HCT116 (cell line): ENCODE measurements around the gene SDF2L1. TPM values are rescaled to one million over a fixed set of nuclear protein-coding genes. Genes with fewer than 3 reads are reported as not detected.
A peak's percentile ranks its signal among the peaks of the same experiment; 100 is the strongest.

Experiments
- ATAC-seq: fragments of 200-7000 bp; cut with Tn5 transposase; 2 replicates; pipeline ENCODE4 v1.9.1; 2020; ENCODE audit warnings: mild to moderate bottlenecking, moderate library complexity
- BruUV-seq: library from RNA; stranded (reverse); fragments of 400-500 nt; replicated peaks from 2 replicates; lab custom pipeline; 2021; lab: Mats Ljungman, UMichigan
- CTCF ChIA-PET: fragments of 300-600 bp; sonication (Branson Sonifier 250); formaldehyde crosslinking; loops from one replicate; lab custom pipeline; 2021; ENCODE audit warnings: antibody characterized with exemption; lab: Charles Lee
- POLR2A ChIA-PET: fragments of 300-600, 350-600 bp; sonication (Branson Sonifier 250); formaldehyde crosslinking; loops from one replicate; lab custom pipeline; 2021; ENCODE audit warnings: antibody characterized with exemption; lab: Charles Lee
- RAD21 ChIA-PET, 2 experiments: fragments of 300-600 bp; sonication (Branson Sonifier 250); formaldehyde crosslinking; loops; one replicate each; lab custom pipeline; 2023; ENCODE audit warnings: low total read pairs in 2 of 2; ENCODE audit not compliant: uncharacterized antibody in 2 of 2, unreplicated experiment in 2 of 2, low non-redundant PET in 1 of 2; lab: Charles Lee
- DNase-seq: peaks from one replicate; pipeline ENCODE4 v3.0.0-alpha.2; 2010; ENCODE audit warnings: low read depth, low spot score
- H2AFZ ChIP-seq: fragments of 200-600 bp; shearing (Covaris generic), sonication (generic); 2 replicates; pipeline ENCODE4 v1.6.1; 2017; ENCODE audit warnings: low read depth, mixed run types, mixed read lengths, antibody characterized with exemption, low read length; ENCODE audit not compliant: poor library complexity, severe bottlenecking
- H3K27ac ChIP-seq: 2 replicates; pipeline ENCODE4 v1.5.1; 2012; ENCODE audit warnings: low read depth, low read length
- H3K27me3 ChIP-seq: fragments of 200-600 bp; sonication (generic); 2 replicates; pipeline ENCODE4 v1.6.1; 2016; ENCODE audit warnings: mixed run types, low read length, mixed read lengths; ENCODE audit not compliant: insufficient read depth
- H3K36me3 ChIP-seq, 2 experiments: fragments of 200-500 bp in 1 of 2; fragments of 200-600 bp in 1 of 2; sonication (Bioruptor generic) in 1 of 2; sonication (generic) in 1 of 2; 2 replicates each; pipeline versions ENCODE4 v1.5.1 to v1.6.1; 2014 to 2016; ENCODE audit warnings: low read length in 2 of 2, inconsistent platforms in 1 of 2, mixed read lengths in 1 of 2, mixed run types in 1 of 2; ENCODE audit not compliant: insufficient read depth in 2 of 2, control insufficient read depth in 1 of 2
- H3K4me1 ChIP-seq, 2 experiments: fragments of 200-600 bp in 1 of 2; sonication (generic) in 1 of 2; 2 replicates each; pipeline versions ENCODE4 v1.5.1 to v1.6.1; 2012 to 2017; ENCODE audit warnings: low read length in 2 of 2, inconsistent platforms in 1 of 2, mild to moderate bottlenecking in 1 of 2, mixed read lengths in 1 of 2, mixed run types in 1 of 2, moderate library complexity in 1 of 2; ENCODE audit not compliant: insufficient read depth in 2 of 2, control insufficient read depth in 1 of 2
- H3K4me2 ChIP-seq: fragments of 200-600 bp; sonication (generic); 2 replicates; pipeline ENCODE4 v1.6.1; 2017; ENCODE audit warnings: mixed run types, low read length, mixed read lengths
- H3K4me3 ChIP-seq, 2 experiments: fragments of 200-600 bp in 1 of 2; sonication (generic) in 1 of 2; replicated peaks in 1 of 2; 2 replicates each; pipeline ENCODE4 v1.5.1; 2011 to 2016; ENCODE audit warnings: low read length in 2 of 2, control low read depth in 1 of 2, low read depth in 1 of 2, mild to moderate bottlenecking in 1 of 2, mixed read lengths in 1 of 2, mixed run types in 1 of 2
- H3K79me2 ChIP-seq: fragments of 200-600 bp; sonication (generic); 2 replicates; pipeline ENCODE4 v1.6.1; 2017; ENCODE audit warnings: mild to moderate bottlenecking, mixed run types, low read length, moderate library complexity, mixed read lengths; ENCODE audit not compliant: insufficient read depth
- H3K9ac ChIP-seq: fragments of 200-600 bp; sonication (generic); 2 replicates; pipeline ENCODE4 v1.6.1; 2016; ENCODE audit warnings: low read length, mixed read lengths
- H3K9me2 ChIP-seq: fragments of 200-600 bp; sonication (generic), shearing (Covaris generic); 2 replicates; pipeline ENCODE4 v1.6.1; 2017; ENCODE audit warnings: mixed run types, mild to moderate bottlenecking, moderate library complexity; ENCODE audit not compliant: insufficient read depth
- H3K9me3 ChIP-seq, 2 experiments: fragments of 200-500 bp in 1 of 2; fragments of 200-600 bp in 1 of 2; sonication (Bioruptor generic) in 1 of 2; sonication (generic) in 1 of 2; 2 replicates each; pipeline ENCODE4 v1.6.1; 2014 to 2017; ENCODE audit warnings: low read length in 2 of 2, mixed read lengths in 2 of 2, inconsistent platforms in 1 of 2, low read depth in 1 of 2, mild to moderate bottlenecking in 1 of 2, mixed run types in 1 of 2, moderate library complexity in 1 of 2; ENCODE audit not compliant: control insufficient read depth in 1 of 2, insufficient read depth in 1 of 2
- H4K20me1 ChIP-seq: fragments of 200-600 bp; sonication (generic), shearing (Covaris generic); 2 replicates; pipeline ENCODE4 v1.6.1; 2017; ENCODE audit warnings: mixed run types, mild to moderate bottlenecking, moderate library complexity; ENCODE audit not compliant: insufficient read depth
- CBX3 ChIP-seq: IDR thresholded peaks from 2 replicates; pipeline ENCODE4 v1.6.1; 2012; ENCODE audit warnings: low read depth
- ELF1 ChIP-seq: IDR thresholded peaks from 2 replicates; pipeline ENCODE4 v1.6.1; 2012; ENCODE audit warnings: low read depth, borderline replicate concordance
- FOSL1 ChIP-seq: IDR thresholded peaks from 2 replicates; pipeline ENCODE4 v1.6.1; 2012; ENCODE audit warnings: low read depth
- JUND ChIP-seq: IDR thresholded peaks from 2 replicates; pipeline ENCODE4 v1.6.1; 2012
- POLR2A ChIP-seq: IDR thresholded peaks from 2 replicates; pipeline ENCODE4 v1.7.0; 2011; ENCODE audit warnings: borderline replicate concordance; ENCODE audit not compliant: insufficient read depth, insufficient read length; ENCODE audit errors: extremely low read depth
- RAD21 ChIP-seq: IDR thresholded peaks from 2 replicates; pipeline ENCODE4 v1.6.1; 2012; ENCODE audit warnings: low read depth, mild to moderate bottlenecking
- REST ChIP-seq: IDR thresholded peaks from 2 replicates; pipeline ENCODE4 v1.6.1; 2012; ENCODE audit warnings: low read depth
- SIN3A ChIP-seq: IDR thresholded peaks from 2 replicates; pipeline ENCODE4 v1.6.1; 2012; ENCODE audit warnings: low read depth
- SRF ChIP-seq: IDR thresholded peaks from 2 replicates; pipeline ENCODE4 v1.6.1; 2012; ENCODE audit warnings: low read depth
- TCF7L2 ChIP-seq: IDR thresholded peaks from 2 replicates; pipeline ENCODE4 v1.7.0; 2011; ENCODE audit warnings: borderline replicate concordance, inconsistent platforms; ENCODE audit not compliant: insufficient read depth, insufficient read length; ENCODE audit errors: extremely low read depth
- YY1 ChIP-seq: IDR thresholded peaks from 2 replicates; pipeline ENCODE4 v1.6.1; 2011; ENCODE audit warnings: low read length, low read depth, moderate library complexity, mild to moderate bottlenecking; ENCODE audit not compliant: insufficient replicate concordance; ENCODE audit errors: extremely low read depth
- ZNF274 ChIP-seq: fragments of 200-500 bp; sonication (Bioruptor generic); IDR thresholded peaks from 2 replicates; pipeline ENCODE4 v1.6.1; 2014; ENCODE audit warnings: mild to moderate bottlenecking, low read depth, low read length, inconsistent platforms
- intact Hi-C: fragments of 100-400 bp; cut with micrococcal nuclease; formaldehyde crosslinking; loops from 2 replicates; pipeline ENCODE4 v1.10.0; 2022
- total RNA-seq: library from RNA; stranded (reverse); gene quantifications from one replicate; pipeline ENCODE4 v1.2.1, GENCODE V29; 2021; ENCODE audit not compliant: unreplicated experiment

SDF2L1 gene
- total RNA-seq, 1 experiment from 2014 or later = 86.2 TPM

GRCh38 chr22:21623648-21623970 is 18.5 kb upstream of the SDF2L1 start:
- RAD21 ChIA-PET = no interaction called here
- POLR2A ChIA-PET = no interaction called here
- Histone ChIP-seq H3K4me2 (no peak overlapping the region), H3K27ac (0 out of 2 replicates have a peak overlapping the region, but pooled peaks have one; percentile 7), H3K9me3 (no peaks in the 10 kb centered on the region), H3K36me3 (peaks cover 0 to 33% of the 10 kb centered on the region in 2 experiments; a peak in 1 of 4 replicates), H3K27me3 (no peaks in the 10 kb centered on the region), H3K9ac (no peak overlapping the region), H4K20me1 (no peaks in the 10 kb centered on the region), H2AFZ (no peak overlapping the region), H3K4me3 (no peak overlapping the region), H3K79me2 (peaks cover 77% of the 10 kb centered on the region), H3K4me1 (peaks cover 5 to 20% of the 10 kb centered on the region in 2 experiments), H3K9me2 (no peaks in the 10 kb centered on the region)
- intact Hi-C loops = no loop called here
- TF ChIP-seq JUND (no peak), YY1 (no peak), SIN3A (no peak), CBX3 (no peak), ZNF274 (no peak), REST (no peak), TCF7L2 (no peak), FOSL1 (no peak), RAD21 (no peak), ELF1 (no peak), POLR2A (no peak), SRF (no peak)
- ATAC-seq (no peak), DNase-seq (no peak)
- CTCF ChIA-PET = interaction anchor here (0.7 to 3.2 kb wide), 3 partner anchors 9 to 21 kb away, joined by 3 to 16 read pairs (median 3); partner anchors contain the start of genes CCDC116 and SDF2L1
- no TSS peak for BruUV-seq
